H1 (cell line): ENCODE results near the gene CD40LG. TPM values are rescaled to one million over a fixed set of nuclear protein-coding genes. Genes with fewer than 3 reads are reported as not detected.

Source experiments
- CTCF ChIA-PET: fragments of 300-600 bp; sonication (Branson Sonifier 250); formaldehyde crosslinking; loops from one replicate; lab custom pipeline; 2021; ENCODE audit not compliant: partially characterized antibody; lab: Charles Lee
- POLR2A ChIA-PET: fragments of 300-600 bp; sonication (Branson Sonifier 250); formaldehyde crosslinking; loops from one replicate; lab custom pipeline; 2021; ENCODE audit warnings: inconsistent platforms; ENCODE audit not compliant: partially characterized antibody; lab: Charles Lee
- DNase-seq, 2 experiments: peaks; one replicate each; pipeline versions ENCODE4 v3.0.0 to v3.0.0-alpha.2; 2010 to 2022; ENCODE audit warnings: low spot score in 2 of 2, low read depth in 1 of 2, mixed read lengths in 1 of 2
- FAIRE-seq: peaks from 2 replicates; lab custom pipeline; 2011; peaks lifted over from hg19 to GRCh38; lab: Jason Lieb, UNC
- H2AFZ ChIP-seq: 2 replicates; pipeline ENCODE4 v1.8.1; 2012; ENCODE audit warnings: low read length, inconsistent platforms
- H2AK5ac ChIP-seq: 2 replicates; pipeline ENCODE4 v1.6.1; 2013; ENCODE audit warnings: low read depth, low read length
- H2BK120ac ChIP-seq: replicated peaks from 2 replicates; pipeline ENCODE3; 2013; ENCODE audit warnings: low read depth, low read length, inconsistent platforms
- H2BK12ac ChIP-seq: 2 replicates; pipeline ENCODE4 v1.6.1; 2013; ENCODE audit warnings: low read depth, low read length
- H2BK15ac ChIP-seq: 2 replicates; pipeline ENCODE4 v1.6.1; 2013; ENCODE audit warnings: low read length
- H2BK20ac ChIP-seq: 2 replicates; pipeline ENCODE4 v1.6.1; 2013; ENCODE audit warnings: low read length
- H2BK5ac ChIP-seq: 2 replicates; pipeline ENCODE4 v1.6.1; 2013; ENCODE audit warnings: low read depth, low read length
- H3K14ac ChIP-seq: 2 replicates; pipeline ENCODE4 v1.6.1; 2013; ENCODE audit warnings: inconsistent platforms; ENCODE audit not compliant: insufficient read length
- H3K18ac ChIP-seq: 2 replicates; pipeline ENCODE4 v1.6.1; 2013; ENCODE audit warnings: low read length; ENCODE audit errors: extremely low read depth
- H3K23ac ChIP-seq: 2 replicates; pipeline ENCODE4 v1.6.1; 2013; ENCODE audit warnings: inconsistent platforms; ENCODE audit not compliant: insufficient read length
- H3K23me2 ChIP-seq: 2 replicates; pipeline ENCODE4 v1.6.1; 2013; ENCODE audit warnings: low read depth, low read length
- H3K27ac ChIP-seq: 2 replicates; pipeline ENCODE4 v1.6.1; 2011; ENCODE audit warnings: low read depth, low read length, inconsistent platforms
- H3K27me3 ChIP-seq, 4 experiments: replicated peaks in 1 of 4; 1 replicate in 1 of 4; 2 replicates in 3 of 4; pipeline versions ENCODE4 v1.6.1 to v1.8.1; 2011 to 2013; ENCODE audit warnings: low read length in 3 of 4, mild to moderate bottlenecking in 3 of 4, inconsistent platforms in 2 of 4, mixed read lengths in 2 of 4, moderate library complexity in 1 of 4; ENCODE audit not compliant: control insufficient read depth in 3 of 4, insufficient read depth in 3 of 4; ENCODE audit errors: extremely low read depth in 1 of 4
- H3K36me3 ChIP-seq, 4 experiments: 2 replicates each; pipeline versions ENCODE4 v1.6.1 to v1.8.1; 2011 to 2013; ENCODE audit warnings: mild to moderate bottlenecking in 4 of 4, low read length in 3 of 4, moderate library complexity in 2 of 4, control low read depth in 1 of 4, inconsistent platforms in 1 of 4; ENCODE audit not compliant: insufficient read depth in 4 of 4, control insufficient read depth in 2 of 4
- H3K4ac ChIP-seq: replicated peaks from 2 replicates; pipeline ENCODE3; 2013; ENCODE audit warnings: low read length, low read depth, mixed read lengths, inconsistent platforms; ENCODE audit not compliant: insufficient read length
- H3K4me1 ChIP-seq, 4 experiments: replicated peaks in 1 of 4; 1 replicate in 1 of 4; 2 replicates in 3 of 4; pipeline versions ENCODE4 v1.6.1 to v1.8.1; 2011 to 2013; ENCODE audit warnings: low read length in 3 of 4, inconsistent platforms in 2 of 4, mixed read lengths in 1 of 4; ENCODE audit not compliant: insufficient read depth in 4 of 4, control insufficient read depth in 3 of 4
- H3K4me2 ChIP-seq, 2 experiments: 2 replicates each; pipeline versions ENCODE4 v1.6.1 to v1.8.1; 2011 to 2013; ENCODE audit warnings: low read depth in 2 of 2, low read length in 2 of 2, control low read depth in 1 of 2, inconsistent platforms in 1 of 2, mild to moderate bottlenecking in 1 of 2; ENCODE audit not compliant: insufficient read depth in 1 of 2
- H3K4me3 ChIP-seq, 4 experiments: fragments of 200-600, 300-600 bp in 1 of 4; sonication (generic), shearing (Covaris generic), sonication (Bioruptor Twin) in 1 of 4; 2 replicates each; pipeline versions ENCODE4 v1.5.1 to v1.8.1; 2011 to 2016; ENCODE audit warnings: low read length in 4 of 4, low read depth in 3 of 4, control low read depth in 2 of 4, inconsistent platforms in 2 of 4, mild to moderate bottlenecking in 2 of 4, mixed read lengths in 1 of 4, moderate library complexity in 1 of 4; ENCODE audit not compliant: insufficient read depth in 2 of 4; ENCODE audit errors: extremely low read depth in 1 of 4
- H3K56ac ChIP-seq: replicated peaks from 2 replicates; pipeline ENCODE3; 2013; ENCODE audit warnings: low read depth, mild to moderate bottlenecking, mixed read lengths, low read length, inconsistent platforms; ENCODE audit not compliant: insufficient read length
- H3K79me1 ChIP-seq: 2 replicates; pipeline ENCODE4 v1.6.1; 2013; ENCODE audit warnings: low read depth, low read length, control low read depth
- H3K79me2 ChIP-seq, 2 experiments: 2 replicates each; pipeline versions ENCODE4 v1.6.1 to v1.8.1; 2012 to 2013; ENCODE audit warnings: low read length in 2 of 2, mild to moderate bottlenecking in 2 of 2, inconsistent platforms in 1 of 2; ENCODE audit not compliant: insufficient read depth in 2 of 2, control insufficient read depth in 1 of 2
- H3K9ac ChIP-seq, 4 experiments: replicated peaks in 1 of 4; 1 replicate in 1 of 4; 2 replicates in 3 of 4; pipeline versions ENCODE4 v1.6.1 to v1.8.1; 2011 to 2013; ENCODE audit warnings: low read depth in 3 of 4, low read length in 3 of 4, control low read depth in 2 of 4, mild to moderate bottlenecking in 2 of 4, moderate library complexity in 2 of 4, inconsistent platforms in 1 of 4; ENCODE audit errors: extremely low read depth in 1 of 4
- H3K9me3 ChIP-seq, 2 experiments: 2 replicates each; pipeline versions ENCODE4 v1.6.1 to v1.8.1; 2012 to 2013; ENCODE audit warnings: mild to moderate bottlenecking in 2 of 2, moderate library complexity in 2 of 2, control low read depth in 1 of 2, inconsistent platforms in 1 of 2, low read depth in 1 of 2, low read length in 1 of 2, mixed read lengths in 1 of 2; ENCODE audit not compliant: insufficient read depth in 2 of 2
- H4K20me1 ChIP-seq, 2 experiments: replicated peaks in 1 of 2; 2 replicates each; pipeline versions ENCODE3 to v1.8.1; 2011 to 2013; ENCODE audit warnings: inconsistent platforms in 2 of 2, low read length in 2 of 2, mild to moderate bottlenecking in 1 of 2; ENCODE audit not compliant: insufficient read depth in 2 of 2, control insufficient read depth in 1 of 2
- H4K5ac ChIP-seq: 2 replicates; pipeline ENCODE4 v1.6.1; 2013; ENCODE audit warnings: low read length, low read depth, mixed read lengths, inconsistent platforms; ENCODE audit not compliant: insufficient read length
- H4K8ac ChIP-seq: 2 replicates; pipeline ENCODE4 v1.8.0; 2013; ENCODE audit warnings: mild to moderate bottlenecking, moderate library complexity, low read length, inconsistent platforms; ENCODE audit not compliant: insufficient read depth; ENCODE audit errors: extremely low read depth
- H4K91ac ChIP-seq: replicated peaks from 2 replicates; pipeline ENCODE3; 2013; ENCODE audit warnings: low read length, mixed read lengths, inconsistent platforms; ENCODE audit not compliant: insufficient read length
- CTCF ChIP-seq, 3 experiments: IDR thresholded peaks; 1 replicate in 2 of 3; 2 replicates in 1 of 3; pipeline versions ENCODE4 v1.5.1 to v1.6.1; 2011; ENCODE audit warnings: low read length in 3 of 3, mild to moderate bottlenecking in 3 of 3, inconsistent platforms in 2 of 3, low read depth in 1 of 3, moderate library complexity in 1 of 3; ENCODE audit not compliant: insufficient read depth in 1 of 3; ENCODE audit errors: control extremely low read depth in 1 of 3
- RBBP5 ChIP-seq: IDR thresholded peaks from 2 replicates; pipeline ENCODE4 v1.7.1; 2012; ENCODE audit warnings: low read depth, mild to moderate bottlenecking, inconsistent platforms, low read length, moderate library complexity, borderline replicate concordance
- SIRT6 ChIP-seq: IDR thresholded peaks from one replicate; pipeline ENCODE4 v1.7.1; 2012; ENCODE audit warnings: low read length, inconsistent platforms
- SP2 ChIP-seq: IDR thresholded peaks from 2 replicates; pipeline ENCODE4 v1.6.1; 2012; ENCODE audit warnings: mild to moderate bottlenecking, low read length, inconsistent platforms
- WGBS, 2 experiments: shearing (Covaris generic) in 1 of 2; methylation state at CpG; one replicate each; pipeline versions ENCODE4 v1.1.6 to v1.1.7; 2013 to 2015; ENCODE audit warnings: low lambda C conversion rate in 2 of 2, mixed read lengths in 2 of 2, inconsistent platforms in 1 of 2, low coverage in 1 of 2, missing lambda C conversion rate in 1 of 2; ENCODE audit not compliant: insufficient replicate concordance in 2 of 2, insufficient coverage in 1 of 2, insufficient read length in 1 of 2; ENCODE audit errors: extremely low coverage in 1 of 2, missing lambda C conversion rate in 1 of 2; 5-methylcytosine and 5-hydroxymethylcytosine counted together
- polyA plus RNA-seq, 7 experiments: library from polyadenylated mRNA; depleted of rRNA in 3 of 7; stranded (reverse) in 5 of 7; unstranded in 2 of 7; fragments of >200 nt in 5 of 7; fragments of 200-250 nt in 2 of 7; gene quantifications; 1 replicate in 5 of 7; 2 replicates in 1 of 7; 4 replicates in 1 of 7; pipeline versions ENCODE4 v1.2.1 to v1.2.3, GENCODE V29; 2011 to 2013; ENCODE audit warnings: missing spikeins in 2 of 7, mixed read lengths in 2 of 7
- total RNA-seq: library from RNA; stranded (reverse); fragmentation: NEBNext Ultra II Directional; extraction: Animal tissue kit (Norgen Biotek cat#: 25700); gene quantifications from 2 replicates; pipeline ENCODE4 v1.2.1, GENCODE V29; 2021

The CD40LG gene
- total and polyA plus RNA-seq, 2 of the 8 experiments (the other 6 are each of a cell fraction or from before 2014, with no cell fraction given), result not detected

- Histone ChIP-seq H3K27me3 (no peaks in the 10 kb centered on the region), H4K20me1 (no peaks in the 10 kb centered on the region), H2AK5ac (no peak overlapping the region), H4K8ac (no peak overlapping the region), H2BK5ac (no peak overlapping the region), H2BK15ac (no peak overlapping the region), H3K36me3 (no peaks in the 10 kb centered on the region), H3K14ac (no peak overlapping the region), H3K27ac (no peak overlapping the region), H3K4me2 (no peak overlapping the region), H3K9me3 (no peaks in the 10 kb centered on the region), H4K91ac (no peak overlapping the region), H4K5ac (no peak overlapping the region), H3K4me1 (no peaks in the 10 kb centered on the region), H3K9ac (no peak overlapping the region), H2BK120ac (no peak overlapping the region), H2BK20ac (no peak overlapping the region), H3K23me2 (no peaks in the 10 kb centered on the region), H3K79me1 (no peaks in the 10 kb centered on the region), H3K18ac (no peak overlapping the region), H3K56ac (no peak overlapping the region), H3K4me3 (no peak overlapping the region), H3K4ac (no peak overlapping the region), H2AFZ (no peak overlapping the region), H2BK12ac (no peak overlapping the region), H3K79me2 (no peaks in the 10 kb centered on the region), H3K23ac (no peak overlapping the region)
- 93% methylated on average over 3 of the region's 3 CpGs; no CpG with 5 or more reads in 1 of the 2 experiments for WGBS, 2 experiments
- no peak for FAIRE-seq
- ChIA-PET CTCF (no interaction called here), POLR2A (no interaction called here)
- DNase-seq, result no peak
- TF ChIP-seq RBBP5, result no peak
- no peak for TF ChIP-seq CTCF (IDR thresholded peaks at IDR 0.05; ENCODE audit: control extremely low read depth in 1 of 3, insufficient read depth in 1 of 3, low read depth in 1 of 3, low read length in 3 of 3)
- TF ChIP-seq SIRT6, result no peak
- no peak for TF ChIP-seq SP2
Observed at GRCh38 chrX:136671006-136671610, 23.1 kb downstream of the CD40LG start.
